Lower leg skin (tissue), 4 donors: Measurements from ENCODE around the gene RARA. TPM values are rescaled to one million over a fixed set of nuclear protein-coding genes. Genes with fewer than 3 reads are reported as not detected.

Source experiments
- DNase-seq, 2 donors: peaks; one replicate each; pipeline ENCODE4 v3.0.0-alpha.2; 2019; ENCODE audit warnings: low spot score in 2 of 2
- H3K4me3 ChIP-seq: fragments of 200-600 bp; sonication (generic); 2 replicates; pipeline ENCODE4 v1.5.1; 2017; ENCODE audit warnings: mild to moderate bottlenecking, low read depth; ENCODE audit not compliant: poor library complexity, severe bottlenecking
- CTCF ChIP-seq, 3 donors: fragments of 450-650 bp; IDR thresholded peaks; one replicate each; pipeline ENCODE4 v1.5.1; 2016; ENCODE audit warnings: antibody characterized with exemption in 3 of 3, mild to moderate bottlenecking in 3 of 3, moderate library complexity in 2 of 3
- POLR2A ChIP-seq, 2 donors: fragments of 450-650 bp; IDR thresholded peaks; one replicate each; pipeline ENCODE4 v1.6.1; 2016 to 2017; ENCODE audit warnings: antibody characterized with exemption in 2 of 2, mild to moderate bottlenecking in 1 of 2, moderate library complexity in 1 of 2
- WGBS, 2 donors: methylation state at CpG; one replicate each; pipeline ENCODE4 v1.1.5; 2018; 5-methylcytosine and 5-hydroxymethylcytosine counted together
- intact Hi-C: fragments of 100-400 bp; cut with DNase I; formaldehyde crosslinking; loops from one replicate; pipeline ENCODE4 v1.15.0; 2023; ENCODE audit warnings: low total_unique reads
- total RNA-seq, 4 donors: library from RNA; depleted of rRNA; stranded (reverse); fragments of >200 nt; gene quantifications; one replicate each; pipeline ENCODE4 v1.1.0, GENCODE V29; 2016

The RARA gene
- total RNA-seq, 4 donors from 2014 or later = 18.1 to 38.0 (median 25.2) TPM

- intact Hi-C loops = loop anchor here (10.0 kb wide), 1 partner anchor 232 kb away; no protein-coding TSS in a partner anchor
- TF ChIP-seq CTCF (IDR thresholded peaks at IDR 0.05) = no peak
- no peak for TF ChIP-seq POLR2A (IDR thresholded peaks at IDR 0.05)
- WGBS, 2 donors = 40 to 44% methylated on average over 1 of the region's 1 CpG
- DNase-seq = no peak
- no peak overlapping the region for H3K4me3 ChIP-seq
Measured at GRCh38 chr17:40346765-40347158, 37.8 kb downstream of the RARA start.

GRCh38 chr17:40347319-40348135 lies 38.5 kb downstream of the RARA start:
- no peak overlapping the region for H3K4me3 ChIP-seq
- intact Hi-C loops = loop anchor here (10.0 kb wide), 1 partner anchor 233 kb away; no protein-coding TSS in a partner anchor
- DNase-seq = no peak
- 31 to 36% methylated on average over 6 to 9 of the region's 9 CpGs for WGBS, 2 donors
- TF ChIP-seq POLR2A (IDR thresholded peaks at IDR 0.05) (no peak), CTCF (IDR thresholded peaks at IDR 0.05) (no peak)

GRCh38 chr17:40348136-40348504 lies 39.1 kb downstream of the RARA start:
- no peak for DNase-seq
- no peak for TF ChIP-seq POLR2A (IDR thresholded peaks at IDR 0.05)
- TF ChIP-seq CTCF (IDR thresholded peaks at IDR 0.05) = no peak
- intact Hi-C loops = loop anchor here (10.0 kb wide), 1 partner anchor 233 kb away; no protein-coding TSS in a partner anchor
- 27 to 52% methylated on average over 5 of the region's 5 CpGs for WGBS, 2 donors
- H3K4me3 ChIP-seq = no peak overlapping the region

GRCh38 chr17:40348562-40349476 lies 39.8 kb downstream of the RARA start:
- H3K4me3 ChIP-seq = no peak overlapping the region
- 32 to 41% methylated on average over 13 of the region's 17 CpGs for WGBS, 2 donors
- no peak for DNase-seq
- TF ChIP-seq POLR2A (IDR thresholded peaks at IDR 0.05) (no peak), CTCF (IDR thresholded peaks at IDR 0.05) (no peak)
- intact Hi-C loops = loop anchor here (10.0 kb wide), 1 partner anchor 234 kb away; no protein-coding TSS in a partner anchor

GRCh38 chr17:40349477-40349894 lies 40.5 kb downstream of the RARA start:
- intact Hi-C loops = loop anchor here (10.0 kb wide), 1 partner anchor 235 kb away; no protein-coding TSS in a partner anchor
- no peak overlapping the region for H3K4me3 ChIP-seq
- DNase-seq = no peak
- 35 to 37% methylated on average over 10 of the region's 10 CpGs for WGBS, 2 donors
- TF ChIP-seq CTCF (IDR thresholded peaks at IDR 0.05) (no peak), POLR2A (IDR thresholded peaks at IDR 0.05) (no peak)
